Measurements from ENCODE around the gene RHOB.
"Not testable (repeated sequence)": the region's sequence is repeated elsewhere in the genome, so short reads cannot be mapped to it uniquely, and the experiment has no call there.

Gene RHOB

GRCh38 chr2:20446917-20447436, at the start of gene RHOB:
TSS of gene RHOB (plus strand) at chr2:20447074. CDS start at chr2:20447466, 392 bp downstream.
- DNase-seq, result peak; percentile 55 to 83

GRCh38 chr2:20397811-20398447, 48.9 kb upstream of the RHOB start:
- no peak for DNase-seq

GRCh38 chr2:20398956-20399567, 47.8 kb upstream of the RHOB start:
- no peak for DNase-seq

- DNase-seq, result no peak
These were observed 46.6 kb upstream of the RHOB start for GRCh38 chr2:20400306-20400705.

- DNase-seq, result no peak
These were observed 45.9 kb upstream of the RHOB start for GRCh38 chr2:20400787-20401488.

- DNase-seq, result no peak
These were observed 45.4 kb upstream of the RHOB start for GRCh38 chr2:20401489-20401835.

GRCh38 chr2:20403774-20404312, 43.0 kb upstream of the RHOB start:
- no peak for DNase-seq

GRCh38 chr2:20404950-20405349, 41.9 kb upstream of the RHOB start:
- no peak for DNase-seq

- DNase-seq, result no peak
These were observed 37.8 kb upstream of the RHOB start for GRCh38 chr2:20409039-20409438.

GRCh38 chr2:20410556-20411277, 36.2 kb upstream of the RHOB start:
- DNase-seq, result no peak

GRCh38 chr2:20411361-20411894, 35.4 kb upstream of the RHOB start:
- DNase-seq, result peak; percentile 36 to 62

GRCh38 chr2:20414806-20415205, 32.1 kb upstream of the RHOB start:
- no peak for DNase-seq

GRCh38 chr2:20415511-20415918, 31.4 kb upstream of the RHOB start:
- DNase-seq, result no peak

GRCh38 chr2:20416723-20417122, 30.2 kb upstream of the RHOB start:
- peak in 1 of 2 donors; percentile 26 for DNase-seq

- not testable (repeated sequence) for DNase-seq
These were observed 29.5 kb upstream of the RHOB start for GRCh38 chr2:20417230-20417821.

- no peak for DNase-seq
These were observed 28.4 kb upstream of the RHOB start for GRCh38 chr2:20418519-20418918.

GRCh38 chr2:20419007-20419576, 27.8 kb upstream of the RHOB start:
- peak in 1 of 2 donors; percentile 15 for DNase-seq

- DNase-seq, result no peak
These were observed 27.1 kb upstream of the RHOB start for GRCh38 chr2:20419752-20420151.

GRCh38 chr2:20421336-20421987, 25.4 kb upstream of the RHOB start:
- no peak for DNase-seq

- DNase-seq, result no peak
These were observed 24.9 kb upstream of the RHOB start for GRCh38 chr2:20421988-20422370.
